K562 (cell line): ENCODE results near the gene GATB. TPM values are rescaled to one million over a fixed set of nuclear protein-coding genes. Genes with fewer than 3 reads are reported as not detected.

Experiments used
- BDP1 ChIP-seq: IDR thresholded peaks from 3 replicates; pipeline ENCODE4 v1.6.1; 2011; ENCODE audit not compliant: insufficient read length, insufficient read depth
- BRD9 ChIP-seq: fragments of 450-650 bp; IDR thresholded peaks from 2 replicates; pipeline ENCODE4 v1.6.1; 2018; ENCODE audit warnings: low read depth; ENCODE audit not compliant: partially characterized antibody
- MCM3 ChIP-seq: fragments of 450-650 bp; IDR thresholded peaks from 2 replicates; pipeline ENCODE4 v1.6.1; 2016
- MXD1 ChIP-seq: fragments of 250-450 bp; sonication (Bioruptor Pico); IDR thresholded peaks from 2 replicates; pipeline ENCODE4 v1.8.0; 2021; ENCODE audit warnings: borderline replicate concordance, mild to moderate bottlenecking, moderate library complexity; ENCODE audit not compliant: poor library complexity, severe bottlenecking
- SMARCA4 ChIP-seq: fragments of 450-650 bp; IDR thresholded peaks from 2 replicates; pipeline ENCODE4 v1.6.1; 2016
- STAT5B ChIP-seq: fragments of 250-450 bp; sonication (Bioruptor Pico); IDR thresholded peaks from 2 replicates; pipeline ENCODE4 v1.8.0; 2021; ENCODE audit warnings: mild to moderate bottlenecking, inconsistent platforms
- THRAP3 ChIP-seq: fragments of 450-650 bp; IDR thresholded peaks from 2 replicates; pipeline ENCODE4 v1.6.1; 2016; ENCODE audit warnings: mild to moderate bottlenecking, inconsistent platforms, borderline replicate concordance
- ZNF263 ChIP-seq: sonication (generic); formaldehyde crosslinking; IDR thresholded peaks from 2 replicates; pipeline ENCODE4 v1.8.0; 2022; ENCODE audit warnings: mild to moderate bottlenecking, missing genetic modification reagents, borderline replicate concordance
- polyA plus RNA-seq, 8 experiments: library from polyadenylated mRNA; depleted of rRNA in 4 of 8; stranded (reverse) in 5 of 8; unstranded in 3 of 8; fragments of >200 nt; fragmentation: Nextera tagmentation in 2 of 8; fragmentation: Illumina TruSeq in 1 of 8; extraction: Ambion mirVana in 2 of 8; extraction: Trizol in 1 of 8; gene quantifications; 2 replicates each; pipeline versions ENCODE4 v1.2.1 to v1.2.3, GENCODE V29; 2011 to 2014; ENCODE audit warnings: inconsistent platforms in 1 of 8, missing spikeins in 1 of 8
- total RNA-seq, 7 experiments: library from RNA; depleted of rRNA in 6 of 7; stranded (reverse); fragments of >200 nt in 6 of 7; fragmentation: Illumina TruSeq in 2 of 7; extraction: Trizol in 2 of 7; gene quantifications; 2 replicates each; pipeline versions ENCODE4 v1.2.1 to v1.2.3, GENCODE V29; 2011 to 2021; ENCODE audit warnings: low replicate concordance in 1 of 7
- TF ChIP-seq, protein P1 (sequence below): sonication (generic); formaldehyde crosslinking; IDR thresholded peaks from 2 replicates; pipeline ENCODE4 v1.8.0; 2023; ENCODE audit warnings: missing genetic modification reagents, mild to moderate bottlenecking, borderline replicate concordance
- TF ChIP-seq, protein P2 (sequence below), 2 experiments: IDR thresholded peaks in 1 of 2; conservative IDR thresholded peaks in 1 of 2; 2 replicates each; pipeline ENCODE4 v1.6.1; 2016; ENCODE audit warnings: low read depth in 2 of 2, mild to moderate bottlenecking in 1 of 2, missing compliant biosample characterization in 1 of 2, missing genetic modification characterization in 1 of 2, moderate library complexity in 1 of 2
- TF ChIP-seq, protein P3 (sequence below): sonication (generic); formaldehyde crosslinking; IDR thresholded peaks from 2 replicates; pipeline ENCODE4 v1.8.0; 2023; ENCODE audit warnings: mild to moderate bottlenecking, missing genetic modification reagents

Gene GATB
- total and polyA plus RNA-seq, 9 of the 15 experiments (the other 6 are each of a cell fraction or from before 2014, with no cell fraction given) = 15.3 to 31.8 (median 26.2) TPM

DNA sequence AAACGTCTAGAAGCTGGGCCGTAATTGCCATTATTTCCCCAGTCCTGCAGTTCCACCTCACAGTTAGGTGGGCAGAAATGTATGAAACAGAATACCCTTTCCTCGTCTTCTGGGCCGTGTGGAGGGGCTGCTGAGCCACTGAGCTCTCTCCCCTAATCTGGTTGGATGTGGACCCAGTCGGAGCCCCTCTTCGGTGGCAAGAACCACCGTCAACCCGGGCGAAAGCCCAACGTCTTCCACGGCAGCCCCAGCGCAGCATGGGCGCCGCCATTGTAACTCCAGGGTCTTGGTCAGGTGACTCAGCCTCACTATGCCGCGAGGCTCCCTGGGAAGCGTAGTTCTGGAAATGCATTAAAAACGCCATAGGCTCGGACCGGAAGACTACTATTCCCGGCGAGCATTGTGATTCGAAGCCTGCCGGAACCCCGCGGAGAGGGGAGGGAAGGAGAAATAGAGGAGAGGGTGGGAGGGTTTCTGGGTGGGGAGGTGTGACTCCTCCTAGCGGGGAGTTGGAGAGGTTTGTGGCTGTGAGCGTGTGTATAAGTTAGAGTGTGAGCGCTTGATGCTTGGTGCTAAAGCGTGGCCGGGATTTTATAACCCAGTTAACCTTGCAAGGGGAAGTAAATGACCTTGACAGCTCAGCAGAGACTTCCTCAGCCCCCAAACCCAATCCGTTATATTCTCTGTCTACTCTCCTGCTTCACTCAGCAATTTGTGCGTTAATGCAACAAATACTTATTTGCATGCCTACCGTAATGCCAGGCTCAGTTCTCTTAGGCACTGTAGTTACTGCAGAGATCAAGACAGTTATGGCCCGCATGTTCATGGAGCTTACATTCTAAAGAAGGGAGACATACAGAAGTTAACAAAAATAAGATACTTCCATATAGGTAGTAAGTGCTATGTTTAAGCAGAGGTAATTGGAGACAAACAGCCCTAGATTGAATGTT is at the start of gene GATB (continued):
- TF ChIP-seq, protein P1, sequence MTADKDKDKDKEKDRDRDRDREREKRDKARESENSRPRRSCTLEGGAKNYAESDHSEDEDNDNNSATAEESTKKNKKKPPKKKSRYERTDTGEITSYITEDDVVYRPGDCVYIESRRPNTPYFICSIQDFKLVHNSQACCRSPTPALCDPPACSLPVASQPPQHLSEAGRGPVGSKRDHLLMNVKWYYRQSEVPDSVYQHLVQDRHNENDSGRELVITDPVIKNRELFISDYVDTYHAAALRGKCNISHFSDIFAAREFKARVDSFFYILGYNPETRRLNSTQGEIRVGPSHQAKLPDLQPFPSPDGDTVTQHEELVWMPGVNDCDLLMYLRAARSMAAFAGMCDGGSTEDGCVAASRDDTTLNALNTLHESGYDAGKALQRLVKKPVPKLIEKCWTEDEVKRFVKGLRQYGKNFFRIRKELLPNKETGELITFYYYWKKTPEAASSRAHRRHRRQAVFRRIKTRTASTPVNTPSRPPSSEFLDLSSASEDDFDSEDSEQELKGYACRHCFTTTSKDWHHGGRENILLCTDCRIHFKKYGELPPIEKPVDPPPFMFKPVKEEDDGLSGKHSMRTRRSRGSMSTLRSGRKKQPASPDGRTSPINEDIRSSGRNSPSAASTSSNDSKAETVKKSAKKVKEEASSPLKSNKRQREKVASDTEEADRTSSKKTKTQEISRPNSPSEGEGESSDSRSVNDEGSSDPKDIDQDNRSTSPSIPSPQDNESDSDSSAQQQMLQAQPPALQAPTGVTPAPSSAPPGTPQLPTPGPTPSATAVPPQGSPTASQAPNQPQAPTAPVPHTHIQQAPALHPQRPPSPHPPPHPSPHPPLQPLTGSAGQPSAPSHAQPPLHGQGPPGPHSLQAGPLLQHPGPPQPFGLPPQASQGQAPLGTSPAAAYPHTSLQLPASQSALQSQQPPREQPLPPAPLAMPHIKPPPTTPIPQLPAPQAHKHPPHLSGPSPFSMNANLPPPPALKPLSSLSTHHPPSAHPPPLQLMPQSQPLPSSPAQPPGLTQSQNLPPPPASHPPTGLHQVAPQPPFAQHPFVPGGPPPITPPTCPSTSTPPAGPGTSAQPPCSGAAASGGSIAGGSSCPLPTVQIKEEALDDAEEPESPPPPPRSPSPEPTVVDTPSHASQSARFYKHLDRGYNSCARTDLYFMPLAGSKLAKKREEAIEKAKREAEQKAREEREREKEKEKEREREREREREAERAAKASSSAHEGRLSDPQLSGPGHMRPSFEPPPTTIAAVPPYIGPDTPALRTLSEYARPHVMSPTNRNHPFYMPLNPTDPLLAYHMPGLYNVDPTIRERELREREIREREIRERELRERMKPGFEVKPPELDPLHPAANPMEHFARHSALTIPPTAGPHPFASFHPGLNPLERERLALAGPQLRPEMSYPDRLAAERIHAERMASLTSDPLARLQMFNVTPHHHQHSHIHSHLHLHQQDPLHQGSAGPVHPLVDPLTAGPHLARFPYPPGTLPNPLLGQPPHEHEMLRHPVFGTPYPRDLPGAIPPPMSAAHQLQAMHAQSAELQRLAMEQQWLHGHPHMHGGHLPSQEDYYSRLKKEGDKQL (CRISPR knock-in tag) = no peak
- TF ChIP-seq, protein P2, sequence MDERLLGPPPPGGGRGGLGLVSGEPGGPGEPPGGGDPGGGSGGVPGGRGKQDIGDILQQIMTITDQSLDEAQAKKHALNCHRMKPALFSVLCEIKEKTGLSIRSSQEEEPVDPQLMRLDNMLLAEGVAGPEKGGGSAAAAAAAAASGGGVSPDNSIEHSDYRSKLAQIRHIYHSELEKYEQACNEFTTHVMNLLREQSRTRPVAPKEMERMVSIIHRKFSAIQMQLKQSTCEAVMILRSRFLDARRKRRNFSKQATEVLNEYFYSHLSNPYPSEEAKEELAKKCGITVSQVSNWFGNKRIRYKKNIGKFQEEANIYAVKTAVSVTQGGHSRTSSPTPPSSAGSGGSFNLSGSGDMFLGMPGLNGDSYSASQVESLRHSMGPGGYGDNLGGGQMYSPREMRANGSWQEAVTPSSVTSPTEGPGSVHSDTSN (CRISPR knock-in tag; IDR thresholded peaks at IDR 0.05; ENCODE audit: low read depth) = no peak
- TF ChIP-seq, protein P2 (tag; conservative IDR thresholded peaks at IDR 0.05; ENCODE audit: low read depth) = no peak
- TF ChIP-seq STAT5B (CRISPR knock-in tag) = no peak
- TF ChIP-seq ZNF263 (CRISPR knock-in tag) = peak; percentile 37; the same call in 1 of the 2 replicates
- TF ChIP-seq, protein P3, sequence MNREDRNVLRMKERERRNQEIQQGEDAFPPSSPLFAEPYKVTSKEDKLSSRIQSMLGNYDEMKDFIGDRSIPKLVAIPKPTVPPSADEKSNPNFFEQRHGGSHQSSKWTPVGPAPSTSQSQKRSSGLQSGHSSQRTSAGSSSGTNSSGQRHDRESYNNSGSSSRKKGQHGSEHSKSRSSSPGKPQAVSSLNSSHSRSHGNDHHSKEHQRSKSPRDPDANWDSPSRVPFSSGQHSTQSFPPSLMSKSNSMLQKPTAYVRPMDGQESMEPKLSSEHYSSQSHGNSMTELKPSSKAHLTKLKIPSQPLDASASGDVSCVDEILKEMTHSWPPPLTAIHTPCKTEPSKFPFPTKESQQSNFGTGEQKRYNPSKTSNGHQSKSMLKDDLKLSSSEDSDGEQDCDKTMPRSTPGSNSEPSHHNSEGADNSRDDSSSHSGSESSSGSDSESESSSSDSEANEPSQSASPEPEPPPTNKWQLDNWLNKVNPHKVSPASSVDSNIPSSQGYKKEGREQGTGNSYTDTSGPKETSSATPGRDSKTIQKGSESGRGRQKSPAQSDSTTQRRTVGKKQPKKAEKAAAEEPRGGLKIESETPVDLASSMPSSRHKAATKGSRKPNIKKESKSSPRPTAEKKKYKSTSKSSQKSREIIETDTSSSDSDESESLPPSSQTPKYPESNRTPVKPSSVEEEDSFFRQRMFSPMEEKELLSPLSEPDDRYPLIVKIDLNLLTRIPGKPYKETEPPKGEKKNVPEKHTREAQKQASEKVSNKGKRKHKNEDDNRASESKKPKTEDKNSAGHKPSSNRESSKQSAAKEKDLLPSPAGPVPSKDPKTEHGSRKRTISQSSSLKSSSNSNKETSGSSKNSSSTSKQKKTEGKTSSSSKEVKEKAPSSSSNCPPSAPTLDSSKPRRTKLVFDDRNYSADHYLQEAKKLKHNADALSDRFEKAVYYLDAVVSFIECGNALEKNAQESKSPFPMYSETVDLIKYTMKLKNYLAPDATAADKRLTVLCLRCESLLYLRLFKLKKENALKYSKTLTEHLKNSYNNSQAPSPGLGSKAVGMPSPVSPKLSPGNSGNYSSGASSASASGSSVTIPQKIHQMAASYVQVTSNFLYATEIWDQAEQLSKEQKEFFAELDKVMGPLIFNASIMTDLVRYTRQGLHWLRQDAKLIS (CRISPR knock-in tag) = peak; percentile 71; the same call in 1 of the 2 replicates
- no peak for TF ChIP-seq BRD9
- no peak for TF ChIP-seq SMARCA4
- no peak for TF ChIP-seq BDP1
- TF ChIP-seq MXD1 (CRISPR knock-in tag) = peak; percentile 94
- no peak for TF ChIP-seq MCM3
- TF ChIP-seq THRAP3 = no peak
